AML-193 (cell line): ENCODE data around the gene FAM234B.

Experiments used
- DNase-seq, 2 experiments: peaks; one replicate each; lab custom pipeline; 2025; lab: John Stamatoyannopoulos, UW

Gene FAM234B

DNA sequence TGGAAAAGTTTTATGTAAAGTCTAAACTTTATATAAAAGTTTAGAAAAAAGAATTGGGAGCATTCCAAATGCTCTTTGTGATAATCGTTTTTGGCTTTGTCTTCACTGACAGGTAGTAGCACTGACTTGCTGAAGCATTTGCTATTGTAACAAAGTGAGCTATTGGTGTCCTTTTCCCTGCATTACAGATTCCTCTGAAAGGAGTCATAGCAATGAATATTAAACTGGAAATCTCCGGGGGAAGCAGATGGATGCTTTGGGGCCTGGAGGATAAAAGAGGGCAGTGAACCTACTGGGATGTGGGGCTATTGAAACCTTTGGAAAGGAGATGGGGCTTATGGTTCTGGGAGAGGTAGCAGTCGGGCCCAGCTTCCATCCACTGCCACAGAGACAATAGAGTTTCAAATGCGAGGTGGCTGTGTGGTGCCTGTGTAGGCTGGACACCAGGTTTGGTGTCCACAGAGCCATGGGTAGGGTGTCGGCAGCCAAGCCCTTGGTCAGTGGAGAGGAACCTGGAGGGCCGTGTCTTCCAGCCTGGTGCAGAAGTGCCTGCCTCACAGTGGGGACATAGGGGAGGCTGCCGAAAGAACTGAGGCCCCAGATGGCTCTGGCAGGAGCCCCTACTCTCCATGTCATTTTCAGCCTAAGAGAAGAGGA is 49.1 kb downstream of the FAM234B start:
- no peak for DNase-seq

DNA sequence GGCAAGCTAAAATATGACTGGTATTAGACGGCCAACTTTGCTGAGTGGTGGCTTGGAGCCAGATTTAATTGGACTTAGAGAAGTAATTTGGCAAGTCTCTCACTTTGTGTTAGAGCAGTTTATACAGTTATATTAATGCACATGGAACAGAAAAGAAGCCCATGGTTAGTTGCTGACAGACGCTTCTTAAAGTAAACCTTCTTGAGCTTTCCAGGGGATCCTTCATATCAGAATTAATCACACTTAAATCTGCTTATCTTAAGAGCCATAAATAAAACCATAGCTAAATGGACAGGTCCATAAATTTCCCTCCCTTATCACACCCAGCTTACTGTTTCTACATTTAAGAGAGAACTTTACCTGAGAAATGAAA is 49.7 kb downstream of the FAM234B start:
- no peak for DNase-seq

DNA sequence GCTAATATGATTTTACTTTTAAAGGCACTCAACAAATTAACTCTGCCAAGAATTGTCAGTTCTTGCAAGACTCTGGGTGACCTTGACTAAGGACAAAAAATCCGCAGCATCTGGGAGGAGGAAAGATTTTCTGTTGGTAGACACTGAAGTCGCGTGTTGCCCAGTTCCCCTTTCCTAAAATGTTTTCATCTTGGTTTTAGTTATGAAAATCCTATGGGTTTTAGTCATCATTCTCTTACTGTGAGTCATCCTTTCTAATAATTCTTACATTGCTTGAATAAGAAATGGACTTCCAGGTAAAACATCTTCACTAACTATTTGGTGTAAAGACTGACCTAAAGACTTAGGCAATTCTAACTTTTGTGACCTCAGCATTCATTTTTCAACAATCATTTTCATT is 50.2 kb downstream of the FAM234B start:
- peak; percentile 85 to 86 for DNase-seq

DNA sequence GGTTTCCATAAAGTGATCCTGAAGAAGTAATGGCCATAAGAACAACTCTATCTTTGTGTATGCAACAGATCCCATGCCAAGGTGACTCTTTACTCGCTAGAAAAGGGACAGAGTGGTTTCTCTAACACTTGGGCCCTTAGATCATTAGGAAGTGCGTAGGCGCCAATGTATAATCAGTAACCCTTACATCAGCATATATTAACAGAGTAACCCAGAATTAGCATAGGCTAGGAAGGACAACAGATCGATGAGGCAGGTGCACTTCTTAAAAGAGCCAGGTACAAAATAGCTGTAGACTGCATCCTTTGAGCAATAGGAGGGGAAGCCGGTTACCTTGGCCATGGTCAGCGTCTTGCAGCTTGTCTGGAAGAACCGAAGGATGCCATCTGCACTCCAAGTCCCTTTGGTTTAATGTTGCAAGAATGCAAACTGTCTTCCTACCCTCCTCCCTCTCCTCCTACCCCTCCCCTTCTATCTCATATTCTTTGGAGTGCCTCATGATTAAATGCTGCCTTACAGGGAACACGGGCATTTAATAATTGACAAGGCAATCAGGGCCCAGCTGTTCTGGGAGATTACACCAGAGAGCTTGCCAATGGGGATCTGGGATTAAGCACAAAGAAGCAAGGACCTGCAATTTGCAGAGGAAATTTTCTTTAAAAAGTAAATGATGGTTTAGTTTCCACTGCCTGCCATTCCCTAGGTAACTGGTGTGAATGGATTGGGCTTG is 51.2 kb downstream of the FAM234B start:
- DNase-seq = no peak

DNA sequence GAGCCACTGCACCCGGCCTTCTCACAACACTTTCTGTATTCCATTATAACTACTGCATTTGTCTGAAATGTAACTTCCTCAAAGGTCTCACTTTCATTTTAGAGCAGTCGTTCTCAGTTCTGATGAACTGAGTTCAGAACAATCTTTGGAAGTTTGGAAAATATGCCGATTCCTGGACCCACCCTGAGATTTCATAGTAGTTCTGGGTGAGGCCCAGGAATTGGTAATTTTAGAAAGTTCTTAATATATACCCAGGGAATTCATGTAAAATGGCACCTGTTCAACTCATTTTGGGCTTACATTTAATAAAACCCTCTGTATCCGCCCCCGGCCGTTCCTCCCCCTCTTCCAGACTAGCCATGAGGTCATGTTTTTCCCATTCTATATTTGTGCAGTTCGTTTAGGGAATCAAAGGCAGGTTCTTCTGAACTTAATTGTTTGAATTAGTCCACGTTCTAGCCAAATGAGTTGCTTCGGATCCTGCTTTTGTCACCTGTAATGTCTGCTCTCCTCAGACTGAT is 53.4 kb downstream of the FAM234B start:
- DNase-seq = peak; percentile 49 to 78

DNA sequence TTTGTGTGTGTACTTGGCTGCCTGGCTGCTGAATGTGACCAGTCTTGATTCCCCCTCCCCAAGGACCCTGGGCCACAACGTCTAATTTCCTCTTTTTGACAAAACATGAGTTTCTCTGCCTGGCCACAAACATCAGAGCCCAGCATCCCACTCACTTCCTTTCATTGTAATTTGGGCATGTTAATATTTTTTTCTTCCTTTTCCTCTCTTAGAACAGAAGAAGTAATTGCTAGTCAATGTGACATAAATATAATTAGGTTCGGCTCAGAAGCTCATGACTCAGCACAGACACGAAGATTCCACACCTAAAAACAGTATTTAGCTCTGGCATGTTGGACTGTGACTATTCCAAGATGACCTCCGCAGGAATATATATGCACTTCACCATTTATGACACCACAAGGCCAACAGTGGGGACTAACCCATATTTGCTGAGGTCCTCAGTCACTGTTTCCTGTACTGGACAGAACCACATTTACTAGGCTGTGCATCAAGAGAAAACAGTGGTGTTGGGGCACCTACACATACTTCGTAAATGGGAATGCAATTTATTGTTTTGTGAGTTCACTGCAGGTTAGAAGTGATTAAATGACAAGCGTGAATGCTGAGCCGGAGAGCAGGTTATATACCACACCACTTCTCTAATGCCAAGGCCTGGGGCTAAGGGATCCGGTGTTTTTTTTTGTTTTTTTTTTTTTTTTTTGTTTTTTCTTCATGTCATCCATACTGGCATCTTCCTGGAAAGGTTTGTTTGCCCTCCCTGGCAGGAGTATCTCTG is 55.1 kb downstream of the FAM234B start:
- peak; percentile 69 to 76 for DNase-seq

DNA sequence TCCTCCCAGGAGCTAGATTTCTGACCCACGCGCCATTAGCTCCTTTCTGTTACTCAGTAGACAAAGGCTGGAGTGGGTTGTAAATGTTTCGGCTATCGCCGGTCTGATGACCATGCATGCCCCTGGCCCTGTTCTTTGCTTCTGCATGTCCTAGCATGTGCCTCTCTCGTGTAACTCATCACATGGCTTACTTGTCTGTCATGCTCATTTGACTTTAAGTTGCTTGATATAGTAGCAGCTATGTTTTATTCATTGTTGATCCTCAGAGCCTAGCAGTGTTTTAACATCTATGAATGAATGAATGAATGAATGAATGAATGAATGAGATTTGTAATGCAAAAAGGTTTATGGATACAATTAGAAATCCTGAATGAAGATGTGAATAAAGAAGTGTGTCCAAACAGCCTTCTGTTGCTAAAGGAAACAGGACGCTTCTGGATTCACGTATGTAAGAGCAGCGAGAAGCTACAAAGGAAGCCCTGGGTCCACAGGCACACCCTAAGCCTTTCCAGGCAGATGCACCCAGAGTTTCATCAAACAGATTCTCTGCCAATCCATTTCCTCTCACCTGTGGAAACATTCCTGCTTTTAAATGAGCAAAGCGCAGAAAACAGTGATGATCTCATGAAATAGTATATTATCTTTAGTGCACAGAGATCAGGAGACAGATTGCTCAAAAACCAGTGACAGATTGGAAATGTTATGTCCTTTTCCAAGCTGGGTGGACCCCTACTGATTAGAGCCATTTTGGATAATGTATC is 55.8 kb downstream of the FAM234B start:
- no peak for DNase-seq

DNA sequence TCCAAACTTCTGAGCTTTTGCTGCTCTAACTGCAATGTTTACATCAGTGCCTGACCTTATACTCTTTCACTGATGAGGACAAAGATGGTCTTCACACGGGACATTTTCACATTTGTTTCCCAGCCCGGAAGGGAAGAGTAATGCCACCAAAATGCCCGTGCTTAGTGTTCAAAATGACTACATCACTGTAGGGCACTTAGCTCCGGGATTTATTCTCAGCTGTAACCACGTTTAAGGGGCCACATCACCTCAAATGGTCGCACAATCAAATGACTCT is 56.4 kb downstream of the FAM234B start:
- no peak for DNase-seq

DNA sequence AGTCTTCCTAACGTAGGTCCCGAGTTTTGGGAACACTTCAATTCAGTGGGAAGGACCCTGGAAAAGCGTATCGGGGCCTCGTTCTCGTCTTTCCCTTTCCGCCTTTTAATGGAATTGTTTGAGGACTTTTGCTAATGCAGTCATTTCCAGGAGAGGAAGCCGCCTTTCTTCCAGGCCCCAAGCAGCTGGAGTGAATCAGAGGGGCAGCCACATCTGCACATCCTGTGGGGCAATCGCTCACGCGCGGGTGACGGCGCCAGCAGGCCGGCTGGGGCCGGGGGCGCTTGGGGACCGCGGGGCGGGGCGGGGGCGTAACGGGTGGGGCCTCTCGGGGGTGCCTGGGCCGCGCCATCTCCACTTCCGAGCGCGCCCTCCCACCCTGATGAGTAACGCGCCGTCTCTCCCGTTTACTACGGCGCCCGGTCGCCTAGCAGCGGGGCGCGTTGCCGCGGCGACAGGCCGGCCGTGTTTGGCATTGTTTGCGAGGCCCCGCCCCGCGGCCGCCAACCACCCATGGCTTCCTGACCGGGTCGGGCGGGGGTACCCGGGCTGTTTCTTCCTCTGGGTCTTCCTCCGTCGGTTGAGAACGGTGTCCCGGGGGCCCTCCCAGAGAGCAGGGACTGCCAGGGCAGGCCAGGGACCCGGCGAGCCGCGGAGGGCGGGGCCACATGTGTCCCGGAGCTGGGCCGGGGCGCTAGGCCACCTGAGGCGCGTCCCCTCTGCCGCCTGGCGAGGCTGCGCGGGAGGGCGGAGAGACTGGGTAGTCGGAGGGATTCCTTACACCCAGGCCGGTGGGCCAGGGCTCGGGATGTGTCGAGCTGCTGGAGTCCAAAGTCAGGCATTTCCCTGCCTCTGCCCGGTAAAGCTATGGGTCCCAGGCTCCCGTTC is 56.9 kb downstream of the FAM234B start:
- DNase-seq = peak; percentile 87 to 98

DNA sequence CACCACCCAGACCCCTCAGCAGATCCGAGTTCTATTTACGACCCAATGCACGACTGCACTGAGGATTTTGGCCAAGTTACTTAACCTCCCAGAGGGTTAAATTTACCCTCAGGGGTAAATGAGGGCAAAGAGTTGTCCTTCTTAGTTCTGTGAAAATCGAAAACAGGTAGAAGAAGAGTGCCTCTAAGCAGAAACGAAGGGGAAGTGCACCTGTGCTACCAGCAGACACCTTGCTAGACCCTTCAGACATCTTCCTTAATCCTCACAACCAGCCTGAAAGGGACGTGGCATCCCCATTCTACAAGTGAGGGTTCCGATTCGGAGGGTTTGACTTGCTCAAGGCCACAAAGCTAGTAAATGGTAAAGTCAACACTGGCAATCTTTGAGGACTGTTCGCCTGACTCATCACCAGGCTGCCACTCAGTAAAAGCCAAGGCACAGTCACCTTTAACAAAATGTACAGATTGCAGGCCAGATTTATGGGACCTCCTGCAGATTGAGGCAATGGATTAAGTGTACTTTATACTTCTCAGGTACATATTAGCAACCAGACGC is 57.7 kb downstream of the FAM234B start:
- DNase-seq = peak in 1 of 2 experiments; percentile 2

DNA sequence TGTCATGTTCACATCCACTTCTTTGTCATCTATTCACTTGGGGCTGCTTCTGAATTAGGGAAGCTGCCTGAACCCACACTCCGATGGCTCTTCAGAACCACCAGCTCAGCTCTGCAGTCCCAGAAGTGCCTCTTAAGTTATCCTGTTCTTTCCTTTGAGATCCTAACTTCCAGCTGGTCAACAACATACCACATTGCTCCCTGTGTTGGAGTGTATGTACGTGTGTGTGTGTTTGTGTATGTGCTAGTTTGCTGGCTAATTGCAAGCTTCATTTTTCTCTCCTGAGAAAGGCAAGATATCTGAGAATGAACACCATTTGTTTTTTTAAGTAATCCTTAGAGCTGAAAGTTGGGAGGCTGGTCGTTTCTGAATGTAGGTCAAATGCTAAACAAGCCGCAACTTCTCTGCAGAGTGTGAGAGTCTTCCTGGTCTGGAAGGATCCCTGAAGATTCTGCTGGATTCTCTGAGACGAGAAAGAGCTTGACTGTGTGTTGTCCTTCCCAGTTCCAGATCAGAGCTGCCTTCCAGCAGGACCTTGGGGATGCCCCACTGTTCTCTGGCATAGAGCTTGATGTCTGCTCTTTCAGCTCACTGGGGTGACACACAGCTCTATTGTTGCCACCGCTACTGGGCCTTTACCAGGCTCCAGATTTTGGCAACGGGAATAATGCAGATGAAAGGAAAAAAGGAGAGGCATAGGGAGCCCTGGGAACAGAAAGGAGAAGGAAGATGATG is 58.4 kb downstream of the FAM234B start:
- DNase-seq = no peak

DNA sequence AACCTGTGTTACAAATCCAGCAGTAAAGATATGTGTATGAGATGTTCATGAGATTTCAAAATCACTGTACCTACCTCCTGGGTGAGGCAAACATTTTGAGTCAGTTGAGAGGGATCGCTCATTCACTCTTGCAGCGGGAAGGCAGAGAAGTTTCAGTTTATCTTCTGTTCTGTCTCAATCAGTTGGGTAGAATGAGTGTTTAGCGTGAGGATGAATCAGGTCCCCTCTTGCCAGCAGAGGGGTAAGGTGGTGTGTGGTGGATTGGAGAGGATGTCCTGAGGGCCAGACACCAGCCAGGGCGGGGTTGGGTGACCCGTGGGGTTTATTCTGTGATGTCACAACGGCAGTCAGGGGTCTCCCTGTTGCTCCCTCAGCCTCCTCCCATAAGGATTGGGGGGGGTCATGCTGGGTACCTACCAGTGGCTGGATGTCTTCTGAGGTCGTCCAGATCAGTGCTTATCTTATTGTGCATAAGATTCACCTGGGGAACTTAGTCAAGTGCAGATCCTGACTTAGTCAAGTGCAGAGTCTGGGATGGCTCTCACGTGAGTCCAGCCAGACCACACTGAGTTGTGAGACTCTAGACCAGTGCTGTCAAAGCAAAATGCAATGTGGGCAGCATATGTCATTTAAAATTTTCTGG is 59.3 kb downstream of the FAM234B start, which contains the start of gene GSG1:
Gene GSG1 (minus strand): TSS at position 277 of the 643 bp plus-strand sequence. CDS start 155 bp downstream, at position 122.
- DNase-seq = no peak

DNA sequence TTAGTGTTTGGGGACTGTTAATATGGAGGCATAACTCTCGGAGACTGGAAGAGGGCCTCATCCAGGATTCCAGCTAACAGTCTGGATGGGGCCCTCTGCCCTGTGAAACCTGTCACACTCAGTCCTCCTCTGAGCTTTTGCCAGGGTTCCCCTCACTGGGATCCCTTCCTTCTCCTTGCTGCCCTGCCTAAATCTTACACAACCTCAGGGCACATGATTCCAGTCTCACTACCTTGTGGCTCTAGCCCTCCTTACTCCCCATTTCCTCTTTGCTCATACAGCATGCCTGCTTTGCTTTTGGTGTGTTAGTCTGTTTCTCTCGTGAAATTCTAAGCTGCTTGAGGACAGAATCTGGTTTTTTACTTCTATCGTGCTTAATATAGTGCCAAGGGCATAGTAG is 60.2 kb downstream of the FAM234B start:
- DNase-seq = peak; percentile 12 to 47

DNA sequence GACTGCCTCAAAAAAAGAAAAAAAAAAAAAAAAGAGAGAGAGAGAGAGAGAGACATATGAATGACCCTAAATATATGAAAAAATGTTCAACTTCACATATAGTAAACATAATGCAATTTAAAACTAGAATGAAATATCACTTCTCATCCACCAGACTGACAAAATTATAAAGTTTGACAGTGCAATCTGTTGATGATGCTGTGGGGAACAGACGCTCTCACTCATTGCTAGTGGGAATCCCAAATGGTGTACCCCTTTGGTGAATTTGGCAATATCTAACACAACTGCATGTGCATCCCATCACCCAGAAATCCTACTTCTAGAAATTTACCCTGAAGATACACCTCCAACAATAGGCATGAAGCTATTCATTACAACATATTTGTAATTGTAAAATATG is 61.6 kb downstream of the FAM234B start:
- DNase-seq = no peak

DNA sequence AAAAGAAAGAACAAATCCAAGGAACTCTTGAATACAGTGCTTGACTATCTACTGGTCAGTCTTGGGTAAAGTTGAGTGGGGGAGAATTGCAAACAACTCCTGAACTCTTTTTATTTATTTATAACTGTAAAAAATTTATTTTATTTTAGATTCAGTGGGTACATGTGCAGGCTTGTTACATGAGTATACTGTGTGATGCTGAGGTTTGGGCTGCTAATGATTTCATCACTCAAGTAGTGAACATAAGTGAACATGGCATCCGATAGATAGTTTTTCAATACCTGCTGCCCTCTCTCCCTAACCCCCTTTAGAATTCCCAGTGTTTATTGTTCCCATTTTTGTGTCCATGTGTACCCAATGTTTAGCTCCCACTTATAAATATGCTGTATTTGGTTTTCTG is 62.5 kb downstream of the FAM234B start:
- DNase-seq = no peak

DNA sequence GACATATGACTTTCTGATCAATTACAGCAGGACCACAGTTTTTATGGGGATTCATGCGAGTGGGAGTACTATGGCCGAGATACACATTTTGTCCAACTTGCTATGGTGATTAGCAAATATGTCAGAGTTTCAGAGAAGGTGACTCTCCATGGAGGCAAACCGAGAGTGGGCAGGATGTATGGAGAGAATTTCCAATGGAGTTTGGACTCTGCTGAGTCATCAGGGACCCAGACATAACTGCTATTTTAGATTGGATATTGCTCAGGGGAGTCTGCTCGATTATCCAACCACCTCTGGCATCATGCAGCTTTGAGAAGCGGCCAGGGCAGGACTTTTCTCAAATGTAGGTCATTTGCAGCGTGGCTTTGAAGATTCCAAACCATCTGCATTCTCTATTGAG is 68.8 kb downstream of the FAM234B start:
- DNase-seq = no peak

DNA sequence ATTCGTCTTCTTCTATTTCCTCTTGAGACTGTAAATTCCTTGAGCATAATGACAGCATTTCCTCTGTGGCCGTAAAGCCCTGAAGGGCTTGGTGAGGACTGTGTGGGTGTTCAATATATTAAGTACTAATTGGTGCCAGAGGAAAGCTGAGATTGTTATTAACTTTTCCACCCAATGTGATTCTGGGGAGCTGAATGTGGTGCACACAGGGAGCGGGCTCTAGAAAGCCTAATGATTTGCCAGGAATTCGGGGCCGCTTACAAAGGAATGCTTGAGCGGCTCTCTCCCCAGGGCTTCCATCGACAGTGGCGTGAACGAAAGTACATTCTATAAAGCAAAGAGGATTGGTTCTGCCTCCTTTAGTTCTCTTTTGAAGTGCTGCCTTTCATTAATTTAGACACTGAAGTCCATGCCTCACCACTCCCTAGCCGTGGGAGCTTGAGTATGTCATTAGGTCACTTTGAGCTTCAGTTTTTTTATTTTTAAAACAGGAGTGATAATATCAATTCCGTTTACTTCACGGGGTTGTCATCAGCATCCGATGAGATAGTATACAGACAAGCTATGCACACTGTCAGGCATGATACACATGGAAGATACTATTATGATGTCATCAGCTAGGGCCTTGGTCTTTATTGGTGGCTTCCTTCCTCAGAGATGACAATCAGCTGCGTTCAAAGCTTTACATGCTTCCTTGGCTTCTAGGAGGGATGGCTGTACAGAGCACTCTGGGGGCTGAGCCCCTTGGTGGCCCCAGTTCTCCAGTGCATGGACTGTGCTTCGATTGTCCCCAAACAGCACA is 70.3 kb downstream of the FAM234B start:
- no peak for DNase-seq

DNA sequence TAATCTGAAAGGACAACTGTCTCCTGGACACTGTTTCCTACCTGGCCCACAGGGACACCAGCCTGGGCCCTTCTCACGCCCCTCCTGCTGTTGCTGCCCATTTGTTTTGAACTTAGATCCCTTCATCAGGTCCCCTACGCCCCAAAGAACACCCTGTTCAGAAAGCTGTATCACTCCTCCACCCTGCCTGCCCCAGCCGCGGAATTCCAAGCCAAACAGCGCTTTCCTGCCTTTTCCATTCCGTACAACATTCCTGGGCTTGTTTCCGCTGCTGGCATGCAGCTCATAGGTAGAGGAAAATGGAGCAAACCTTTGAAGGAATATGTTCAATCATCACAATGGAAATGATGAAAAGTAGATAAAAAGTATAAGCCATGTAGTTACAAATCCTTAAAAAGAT is 72.1 kb downstream of the FAM234B start:
- no peak for DNase-seq

DNA sequence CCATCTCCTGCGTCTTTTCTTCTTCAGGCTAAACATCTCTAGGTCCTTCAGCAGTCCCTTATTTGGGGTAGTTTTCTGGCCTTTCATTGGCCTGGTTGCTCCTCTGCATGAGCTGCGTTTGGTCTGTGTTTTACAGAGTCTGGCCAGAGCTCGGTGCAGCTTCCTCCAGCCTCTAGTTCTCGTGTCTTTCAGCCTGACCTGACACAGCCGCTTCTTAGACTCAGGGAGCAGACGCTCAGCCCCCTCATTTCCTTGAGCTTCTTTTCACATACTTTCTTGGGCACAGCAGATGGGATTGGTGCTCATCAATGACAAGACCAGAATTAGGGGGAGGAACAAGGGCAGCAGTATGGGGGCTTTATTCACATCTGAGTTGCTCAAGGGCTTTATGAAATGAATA is 72.8 kb downstream of the FAM234B start:
- no peak for DNase-seq
